WERI-Rb-1 (cell line): ENCODE data around the gene MEMO1.
"Not testable (repeated sequence)": the region's sequence is repeated elsewhere in the genome, so short reads cannot be mapped to it uniquely, and the experiment has no call there.

Experiments
- DNase-seq: peaks from one replicate; pipeline ENCODE4 v3.0.0-alpha.2; 2020
- H3K27ac ChIP-seq: fragments of 250-450 bp; sonication (Bioruptor Pico); 2 replicates; pipeline ENCODE4 v1.5.1; 2020; ENCODE audit warnings: mild to moderate bottlenecking, moderate library complexity
- H3K27me3 ChIP-seq: fragments of 250-450 bp; sonication (Bioruptor Pico); 2 replicates; pipeline ENCODE4 v1.5.1; 2021; ENCODE audit warnings: mild to moderate bottlenecking, low read depth, moderate library complexity; ENCODE audit not compliant: insufficient read depth, severe bottlenecking
- H3K36me3 ChIP-seq: fragments of 250-450 bp; sonication (Bioruptor Pico); 2 replicates; pipeline ENCODE4 v1.5.1; 2020; ENCODE audit warnings: mild to moderate bottlenecking, moderate library complexity
- H3K4me3 ChIP-seq: 2 replicates; pipeline ENCODE4 v1.5.1; 2011; ENCODE audit warnings: low read depth, mild to moderate bottlenecking, control low read depth, low read length
- H3K9me3 ChIP-seq: fragments of 250-450 bp; sonication (Bioruptor Pico); 2 replicates; pipeline ENCODE4 v1.5.1; 2021; ENCODE audit warnings: mild to moderate bottlenecking, moderate library complexity; ENCODE audit not compliant: severe bottlenecking
- CTCF ChIP-seq: IDR thresholded peaks from 2 replicates; pipeline ENCODE4 v1.5.1; 2011; ENCODE audit warnings: low read depth, mild to moderate bottlenecking, control low read depth, inconsistent platforms, low read length

Gene MEMO1

GRCh38 chr2:32039447-32040219 is 28.8 kb upstream of the MEMO1 start, which contains the start of gene DPY30:
DPY30 (minus strand) TSS chr2:32039805; CDS start chr2:32039456, 349 bp downstream.
- DNase-seq: peak; percentile 97
- Histone ChIP-seq H3K36me3 (peaks cover 25% of the 10 kb centered on the region), H3K9me3 (no peaks in the 10 kb centered on the region), H3K4me3 (peak within 1 kb of the TSS; percentile 69), H3K27me3 (no peaks in the 10 kb centered on the region), H3K27ac (peak within 1 kb of the TSS; percentile 79)
- peak; percentile 21; the same call in 1 of the 2 replicates for TF ChIP-seq CTCF

GRCh38 chr2:32034198-32034887 is 23.5 kb upstream of the MEMO1 start:
- H3K36me3 ChIP-seq: peaks cover 61% of the 10 kb centered on the region
- not testable (repeated sequence) for DNase-seq, H3K27ac ChIP-seq, H3K9me3 ChIP-seq, H3K4me3 ChIP-seq, H3K27me3 ChIP-seq

- H3K36me3 ChIP-seq: peaks cover 57% of the 10 kb centered on the region
- H3K4me3 ChIP-seq, H3K27ac ChIP-seq, DNase-seq, H3K9me3 ChIP-seq, H3K27me3 ChIP-seq: not testable (repeated sequence)
Observed at GRCh38 chr2:32018789-32019482, 8.1 kb upstream of the MEMO1 start.

GRCh38 chr2:32012872-32013271 is 2.1 kb upstream of the MEMO1 start:
- no peaks in the 10 kb centered on the region for H3K27me3 ChIP-seq
- H3K27ac ChIP-seq: no peak overlapping the region
- H3K9me3 ChIP-seq: no peaks in the 10 kb centered on the region
- H3K4me3 ChIP-seq: no peak overlapping the region
- TF ChIP-seq CTCF: no peak
- no peak for DNase-seq
- peaks cover 17% of the 10 kb centered on the region for H3K36me3 ChIP-seq

GRCh38 chr2:32011485-32011960 is 715 bp upstream of the MEMO1 start:
- DNase-seq: no peak
- no peak for TF ChIP-seq CTCF
- no peaks in the 10 kb centered on the region for H3K27me3 ChIP-seq

GRCh38 chr2:32010280-32010669 is 533 bp downstream of the MEMO1 start:
- Histone ChIP-seq H3K27ac (peak overlapping the region; percentile 77), H3K4me3 (peak overlapping the region; percentile 34)
- not testable (repeated sequence) for H3K36me3 ChIP-seq, H3K27me3 ChIP-seq, H3K9me3 ChIP-seq, DNase-seq

More at GRCh38 chr2:32011485-32011960, 715 bp upstream of the MEMO1 start:
- H3K4me3 ChIP-seq: peak overlapping the region; percentile 44
- H3K36me3 ChIP-seq: peaks cover 8% of the 10 kb centered on the region
- H3K9me3 ChIP-seq: no peaks in the 10 kb centered on the region
- H3K27ac ChIP-seq: peak overlapping the region; percentile 98
